OCI-LY7 (cell line): ENCODE data around the gene SLC25A21. TPM values are rescaled to one million over a fixed set of nuclear protein-coding genes. Genes with fewer than 3 reads are reported as not detected.

Experiments used
- BruUV-seq: library from RNA; stranded (reverse); fragments of 400-500 nt; replicated peaks from 2 replicates; lab custom pipeline; 2021; lab: Mats Ljungman, UMichigan
- CTCF ChIA-PET: fragments of 300-600 bp; sonication (Branson Sonifier 250); formaldehyde crosslinking; loops from one replicate; lab custom pipeline; 2022; ENCODE audit warnings: antibody characterized with exemption; ENCODE audit not compliant: unreplicated experiment; lab: Charles Lee
- POLR2A ChIA-PET: fragments of 300-600 bp; sonication (Branson Sonifier 250); formaldehyde crosslinking; loops from one replicate; lab custom pipeline; 2022; ENCODE audit warnings: antibody characterized with exemption; lab: Charles Lee
- DNase-seq: peaks from one replicate; pipeline ENCODE4 v3.0.0-alpha.2; 2015; ENCODE audit warnings: low spot score
- H2AFZ ChIP-seq: fragments of 200-600 bp; sonication (generic), shearing (Covaris generic); 2 replicates; pipeline ENCODE4 v1.6.1; 2014; ENCODE audit warnings: mild to moderate bottlenecking, antibody characterized with exemption, low read length, moderate library complexity
- H3K27ac ChIP-seq: fragments of 200-600 bp; sonication (generic); 2 replicates; pipeline ENCODE4 v1.5.1; 2014; ENCODE audit warnings: mixed run types, low read depth, mild to moderate bottlenecking, moderate library complexity, low read length, inconsistent platforms; ENCODE audit not compliant: poor library complexity, severe bottlenecking
- H3K36me3 ChIP-seq: fragments of 200-600 bp; sonication (generic); 2 replicates; pipeline ENCODE4 v1.6.1; 2014; ENCODE audit warnings: mild to moderate bottlenecking, antibody characterized with exemption, low read length, moderate library complexity, mixed read lengths; ENCODE audit not compliant: insufficient read depth
- H3K4me1 ChIP-seq: fragments of 200-600 bp; sonication (generic); 2 replicates; pipeline ENCODE4 v1.5.1; 2014; ENCODE audit warnings: mild to moderate bottlenecking, low read length; ENCODE audit not compliant: insufficient read depth, poor library complexity, severe bottlenecking
- H3K4me2 ChIP-seq: fragments of 200-600 bp; sonication (generic); 2 replicates; pipeline ENCODE4 v1.6.1; 2014; ENCODE audit warnings: mild to moderate bottlenecking, low read length
- H3K4me3 ChIP-seq: fragments of 200-600 bp; sonication (generic); 2 replicates; pipeline ENCODE4 v1.5.1; 2014; ENCODE audit warnings: mild to moderate bottlenecking, low read depth, low read length; ENCODE audit not compliant: poor library complexity, severe bottlenecking
- H3K79me2 ChIP-seq: fragments of 200-600 bp; sonication (generic); 2 replicates; pipeline ENCODE4 v1.6.1; 2016; ENCODE audit warnings: low read depth, mild to moderate bottlenecking, low read length, moderate library complexity, mixed read lengths; ENCODE audit not compliant: insufficient read depth
- H3K9me2 ChIP-seq: fragments of 200-600 bp; sonication (generic); 2 replicates; pipeline ENCODE4 v1.6.1; 2016; ENCODE audit warnings: mild to moderate bottlenecking, low read length, mixed read lengths; ENCODE audit not compliant: insufficient read depth
- H3K9me3 ChIP-seq: fragments of 200-600 bp; sonication (generic); 2 replicates; pipeline ENCODE4 v1.6.1; 2014; ENCODE audit warnings: mild to moderate bottlenecking, mixed run types, low read length, mixed read lengths
- H4K20me1 ChIP-seq: fragments of 200-600 bp; sonication (generic); 2 replicates; pipeline ENCODE4 v1.6.1; 2014; ENCODE audit warnings: mild to moderate bottlenecking, antibody characterized with exemption, low read length, moderate library complexity, mixed read lengths; ENCODE audit not compliant: insufficient read depth
- EZH2phosphoT487 ChIP-seq: fragments of 200-600 bp; sonication (generic); IDR thresholded peaks from 2 replicates; pipeline ENCODE4 v1.6.1; 2018; ENCODE audit warnings: low read depth, borderline replicate concordance, mild to moderate bottlenecking, mixed run types, antibody characterized with exemption, low read length, moderate library complexity, mixed read lengths
- intact Hi-C: fragments of 100-400 bp; cut with micrococcal nuclease; formaldehyde crosslinking; loops from one replicate; pipeline ENCODE4 v1.10.0; 2022; ENCODE audit not compliant: unreplicated experiment
- total RNA-seq, 2 experiments: library from RNA; depleted of rRNA in 1 of 2; stranded (reverse); fragments of >200 nt in 1 of 2; shearing (Covaris generic) in 1 of 2; gene quantifications; 2 replicates each; pipeline ENCODE4 v1.2.3, GENCODE V29; 2014 to 2022
- TF ChIP-seq, protein P1 (sequence below): fragments of 200-600 bp; sonication (generic); conservative IDR thresholded peaks from 2 replicates; pipeline ENCODE4 v1.5.1; 2014; ENCODE audit warnings: mild to moderate bottlenecking, antibody characterized with exemption, low read length, moderate library complexity, mixed read lengths

SLC25A21 gene
- total RNA-seq, 2 experiments from 2014 or later: not detected

DNA sequence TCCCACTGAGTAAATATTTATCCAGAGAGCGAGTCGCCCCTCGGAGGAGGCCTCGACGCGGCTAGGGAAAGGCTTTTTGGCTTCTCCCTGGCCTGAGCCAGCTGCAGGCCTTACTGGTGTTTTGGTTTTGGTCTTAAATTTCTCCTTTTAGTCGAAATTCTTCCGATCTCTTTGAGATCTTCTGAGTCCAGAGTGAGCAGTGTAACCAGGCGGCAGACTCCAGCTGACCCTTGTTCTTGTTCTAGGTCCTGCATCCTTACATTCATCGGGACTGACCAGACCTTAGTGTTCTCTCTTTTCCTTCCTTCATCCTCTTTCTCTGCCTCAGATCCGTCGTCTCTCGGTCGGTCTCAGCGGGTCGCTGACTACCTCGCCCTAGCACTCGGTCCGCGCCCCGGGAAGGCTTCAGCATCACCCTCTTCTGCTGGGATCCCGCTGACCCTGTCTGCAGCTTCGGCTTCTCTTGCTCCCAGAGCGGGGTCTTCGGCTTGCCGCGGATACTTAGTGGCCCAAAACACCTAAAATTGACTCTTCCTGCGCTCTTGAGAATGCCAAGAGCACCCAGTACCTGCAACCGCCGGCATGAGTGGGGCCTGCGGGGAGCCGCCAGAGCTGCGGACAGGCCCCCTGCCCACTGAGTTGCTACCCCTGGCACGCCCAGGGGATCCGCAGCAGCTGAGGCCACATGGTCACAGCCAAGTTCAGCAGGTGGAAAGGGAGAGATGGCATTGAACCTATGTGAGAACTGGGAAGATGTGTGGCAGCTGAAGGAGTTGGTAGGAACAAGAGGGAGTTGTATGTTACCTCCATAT is 513.2 kb downstream of the SLC25A21 start:
- H4K20me1 ChIP-seq: no peaks in the 10 kb centered on the region
- ChIA-PET CTCF (no interaction called here), POLR2A (no interaction called here)
- H3K79me2 ChIP-seq: no peaks in the 10 kb centered on the region
- H3K4me2 ChIP-seq: no peak overlapping the region
- H3K9me2 ChIP-seq: no peaks in the 10 kb centered on the region
- peaks cover 14% of the 10 kb centered on the region for H3K4me1 ChIP-seq
- no TSS peak for BruUV-seq
- no peak overlapping the region for H3K4me3 ChIP-seq
- no peaks in the 10 kb centered on the region for H3K9me3 ChIP-seq
- no peak for DNase-seq
- TF ChIP-seq, protein P1, sequence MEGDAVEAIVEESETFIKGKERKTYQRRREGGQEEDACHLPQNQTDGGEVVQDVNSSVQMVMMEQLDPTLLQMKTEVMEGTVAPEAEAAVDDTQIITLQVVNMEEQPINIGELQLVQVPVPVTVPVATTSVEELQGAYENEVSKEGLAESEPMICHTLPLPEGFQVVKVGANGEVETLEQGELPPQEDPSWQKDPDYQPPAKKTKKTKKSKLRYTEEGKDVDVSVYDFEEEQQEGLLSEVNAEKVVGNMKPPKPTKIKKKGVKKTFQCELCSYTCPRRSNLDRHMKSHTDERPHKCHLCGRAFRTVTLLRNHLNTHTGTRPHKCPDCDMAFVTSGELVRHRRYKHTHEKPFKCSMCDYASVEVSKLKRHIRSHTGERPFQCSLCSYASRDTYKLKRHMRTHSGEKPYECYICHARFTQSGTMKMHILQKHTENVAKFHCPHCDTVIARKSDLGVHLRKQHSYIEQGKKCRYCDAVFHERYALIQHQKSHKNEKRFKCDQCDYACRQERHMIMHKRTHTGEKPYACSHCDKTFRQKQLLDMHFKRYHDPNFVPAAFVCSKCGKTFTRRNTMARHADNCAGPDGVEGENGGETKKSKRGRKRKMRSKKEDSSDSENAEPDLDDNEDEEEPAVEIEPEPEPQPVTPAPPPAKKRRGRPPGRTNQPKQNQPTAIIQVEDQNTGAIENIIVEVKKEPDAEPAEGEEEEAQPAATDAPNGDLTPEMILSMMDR: no peak
- no peak for TF ChIP-seq EZH2phosphoT487
- intact Hi-C loops: no loop called here
- no peak overlapping the region for H2AFZ ChIP-seq
- H3K27ac ChIP-seq: no peak overlapping the region
- H3K36me3 ChIP-seq: no peaks in the 10 kb centered on the region

DNA sequence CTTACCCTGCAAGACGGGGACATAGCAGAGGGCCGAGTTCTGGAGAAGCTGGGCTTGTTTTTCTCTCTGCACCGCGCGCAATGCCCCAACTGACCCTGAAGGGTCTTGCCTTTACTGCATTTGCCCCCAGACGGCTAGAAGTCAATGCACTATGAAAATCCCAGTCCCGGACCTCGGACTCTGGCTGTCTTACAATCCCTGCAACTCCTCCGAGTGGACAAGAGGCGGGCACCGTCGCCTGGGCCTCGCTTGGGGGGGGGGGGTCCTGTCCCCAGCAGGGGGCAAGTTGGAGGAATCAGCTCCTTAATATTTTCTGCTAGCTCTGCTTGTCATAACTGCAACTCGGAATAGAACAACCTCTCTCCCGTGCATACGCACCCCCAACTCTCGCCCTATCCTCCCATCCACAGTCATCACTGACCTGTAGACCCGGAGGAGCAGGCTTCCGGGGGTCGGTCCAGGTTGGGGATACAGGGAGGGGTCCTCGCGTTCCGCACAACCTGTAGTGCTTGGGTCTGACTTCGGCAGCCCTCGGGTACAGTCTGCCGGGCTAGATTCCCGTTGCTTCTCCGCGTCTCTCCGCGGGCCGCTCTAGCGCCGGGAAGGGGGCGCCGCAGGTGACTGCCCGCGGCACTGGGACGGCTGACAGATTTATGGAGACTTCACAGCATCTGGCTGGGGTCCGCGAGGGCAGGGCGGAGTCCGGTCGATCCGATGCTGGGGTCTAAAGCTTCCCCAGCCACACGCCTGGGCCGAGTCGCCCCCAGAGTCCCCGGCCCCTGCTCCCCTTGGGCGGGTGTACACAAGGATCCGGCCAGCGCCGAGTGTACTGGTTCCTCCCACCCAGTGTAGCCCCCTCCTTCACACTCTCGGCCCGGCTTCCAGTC is 514.0 kb downstream of the SLC25A21 start:
- ChIA-PET CTCF (no interaction called here), POLR2A (interaction anchor here (0.7 kb wide), 1 partner anchor 126 kb away, joined by 3 read pairs; no protein-coding TSS in a partner anchor)
- peaks cover 12% of the 10 kb centered on the region for H3K4me1 ChIP-seq
- H3K27ac ChIP-seq: no peak overlapping the region
- no peaks in the 10 kb centered on the region for H4K20me1 ChIP-seq
- no peaks in the 10 kb centered on the region for H3K79me2 ChIP-seq
- no peak overlapping the region for H3K4me2 ChIP-seq
- no peaks in the 10 kb centered on the region for H3K36me3 ChIP-seq
- no peak overlapping the region for H3K4me3 ChIP-seq
- intact Hi-C loops: no loop called here
- TF ChIP-seq, protein P1: no peak
- no peak for TF ChIP-seq EZH2phosphoT487
- no peaks in the 10 kb centered on the region for H3K9me2 ChIP-seq
- BruUV-seq: no TSS peak
- no peak overlapping the region for H2AFZ ChIP-seq
- no peaks in the 10 kb centered on the region for H3K9me3 ChIP-seq
- DNase-seq: no peak
